ENCODE data around the gene TUT4.
"Not testable (repeated sequence)": the region's sequence is repeated elsewhere in the genome, so short reads cannot be mapped to it uniquely, and the experiment has no call there.

Gene TUT4

GRCh38 chr1:52552505-52553361 is at the start of gene TUT4:
TSS of gene TUT4 (minus strand) at chr1:52553092. CDS start at chr1:52526280, 26,812 bp downstream.
- peak; percentile 75 for DNase-seq

GRCh38 chr1:52601991-52602855 is 49.3 kb upstream of the TUT4 start, which contains the start of gene GPX7:
TSS of gene GPX7 (plus strand) at chr1:52602371. CDS start at chr1:52602410, 39 bp downstream.
- peak; percentile 22 for DNase-seq

GRCh38 chr1:52601519-52601918 is 48.6 kb upstream of the TUT4 start:
- no peak for DNase-seq

- no peak for DNase-seq
Measured at GRCh38 chr1:52600533-52601179, 47.8 kb upstream of the TUT4 start.

- DNase-seq = no peak
Measured at GRCh38 chr1:52599236-52599635, 46.3 kb upstream of the TUT4 start.

- no peak for DNase-seq
Measured at GRCh38 chr1:52598729-52599128, 45.8 kb upstream of the TUT4 start.

- DNase-seq = no peak
Measured at GRCh38 chr1:52597912-52598311, 45.0 kb upstream of the TUT4 start.

GRCh38 chr1:52595061-52595460 is 42.2 kb upstream of the TUT4 start:
- no peak for DNase-seq

- no peak for DNase-seq
Measured at GRCh38 chr1:52593495-52593894, 40.6 kb upstream of the TUT4 start.

GRCh38 chr1:52592637-52593323 is 39.9 kb upstream of the TUT4 start:
- DNase-seq = no peak

- no peak for DNase-seq
Measured at GRCh38 chr1:52590266-52590665, 37.4 kb upstream of the TUT4 start.

- DNase-seq = no peak
Measured at GRCh38 chr1:52588535-52588934, 35.6 kb upstream of the TUT4 start.

- no peak for DNase-seq
Measured at GRCh38 chr1:52588027-52588426, 35.1 kb upstream of the TUT4 start.

GRCh38 chr1:52585474-52585873 is 32.6 kb upstream of the TUT4 start:
- DNase-seq = no peak

GRCh38 chr1:52582116-52582696 is 29.3 kb upstream of the TUT4 start:
- no peak for DNase-seq

- no peak for DNase-seq
Measured at GRCh38 chr1:52580283-52580682, 27.4 kb upstream of the TUT4 start.

GRCh38 chr1:52579415-52579814 is 26.5 kb upstream of the TUT4 start:
- no peak for DNase-seq

- DNase-seq = not testable (repeated sequence)
Measured at GRCh38 chr1:52578066-52578465, 25.2 kb upstream of the TUT4 start.

- DNase-seq = no peak
Measured at GRCh38 chr1:52576074-52576473, 23.2 kb upstream of the TUT4 start.

- DNase-seq = no peak
Measured at GRCh38 chr1:52574594-52574993, 21.7 kb upstream of the TUT4 start.

- no peak for DNase-seq
Measured at GRCh38 chr1:52572387-52572786, 19.5 kb upstream of the TUT4 start.

- DNase-seq = no peak
Measured at GRCh38 chr1:52571783-52572182, 18.9 kb upstream of the TUT4 start.

Data from NCI-H1092 treated with DMSO at 0.1 percent for 48 hours (cell line).